Measurements from ENCODE around the gene RAP1GDS1. TPM values are rescaled to one million over a fixed set of nuclear protein-coding genes. Genes with fewer than 3 reads are reported as not detected.

RAP1GDS1 gene
- total and polyA plus RNA-seq, 2 of the 13 experiments (the other 11 are each of a cell fraction or from before 2014, with no cell fraction given): 19.3 to 42.5 TPM

GRCh38 chr4:98260047-98260578, 1.1 kb upstream of the RAP1GDS1 start (continued):
- TF ChIP-seq ZNF670 (CRISPR knock-in tag; IDR thresholded peaks at IDR 0.05; ENCODE audit: borderline replicate concordance): no peak
- TF ChIP-seq JUN (CRISPR knock-in tag; IDR thresholded peaks at IDR 0.05): no peak
- TF ChIP-seq HNRNPLL (IDR thresholded peaks at IDR 0.05; ENCODE audit: low read depth, low read length, poor library complexity, severe bottlenecking): no peak
- TF ChIP-seq ARID5B (CRISPR knock-in tag; IDR thresholded peaks at IDR 0.05): no peak; the same call in 1 of the 2 replicates
- no peak for TF ChIP-seq CTCF (CRISPR knock-in tag; IDR thresholded peaks at IDR 0.05)
- no peak for TF ChIP-seq ZNF331 (CRISPR knock-in tag; IDR thresholded peaks at IDR 0.05)
- 0 out of 2 replicates have a peak, but pooled peaks have one; percentile 11 for TF ChIP-seq EEA1 (CRISPR knock-in tag; IDR thresholded peaks at IDR 0.05; ENCODE audit: borderline replicate concordance)
- TF ChIP-seq HIVEP1 (CRISPR knock-in tag; IDR thresholded peaks at IDR 0.05): no peak
- TF ChIP-seq PAF1 (CRISPR knock-in tag; IDR thresholded peaks at IDR 0.05): no peak
- TF ChIP-seq ZNF564 (CRISPR knock-in tag; IDR thresholded peaks at IDR 0.05): no peak
- no peak for TF ChIP-seq FOXP4 (CRISPR knock-in tag; IDR thresholded peaks at IDR 0.05)
- no peak for TF ChIP-seq KDM6A (CRISPR knock-in tag; IDR thresholded peaks at IDR 0.05; ENCODE audit: low read depth)
- no peak for TF ChIP-seq SNAPC5 (CRISPR knock-in tag; IDR thresholded peaks at IDR 0.05; ENCODE audit: borderline replicate concordance)
- TF ChIP-seq, protein P1, sequence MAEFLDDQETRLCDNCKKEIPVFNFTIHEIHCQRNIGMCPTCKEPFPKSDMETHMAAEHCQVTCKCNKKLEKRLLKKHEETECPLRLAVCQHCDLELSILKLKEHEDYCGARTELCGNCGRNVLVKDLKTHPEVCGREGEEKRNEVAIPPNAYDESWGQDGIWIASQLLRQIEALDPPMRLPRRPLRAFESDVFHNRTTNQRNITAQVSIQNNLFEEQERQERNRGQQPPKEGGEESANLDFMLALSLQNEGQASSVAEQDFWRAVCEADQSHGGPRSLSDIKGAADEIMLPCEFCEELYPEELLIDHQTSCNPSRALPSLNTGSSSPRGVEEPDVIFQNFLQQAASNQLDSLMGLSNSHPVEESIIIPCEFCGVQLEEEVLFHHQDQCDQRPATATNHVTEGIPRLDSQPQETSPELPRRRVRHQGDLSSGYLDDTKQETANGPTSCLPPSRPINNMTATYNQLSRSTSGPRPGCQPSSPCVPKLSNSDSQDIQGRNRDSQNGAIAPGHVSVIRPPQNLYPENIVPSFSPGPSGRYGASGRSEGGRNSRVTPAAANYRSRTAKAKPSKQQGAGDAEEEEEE (CRISPR knock-in tag; IDR thresholded peaks at IDR 0.05; ENCODE audit: borderline replicate concordance): no peak

All from HepG2 (cell line).